ENCODE data around the gene TEAD3.

TEAD3 gene

GRCh38 chr6:35503534-35503933 lies 6.7 kb upstream of the TEAD3 start:
- no peak for DNase-seq (ENCODE audit: low read depth in 1 of 2, low spot score in 1 of 2)
- Histone ChIP-seq H3K27me3 (ENCODE audit: insufficient read depth, poor library complexity, severe bottlenecking) (peaks cover 4% of the 10 kb centered on the region), H3K27ac (replicated peaks) (no peak overlapping the region), H3K4me3 (replicated peaks; ENCODE audit: insufficient read depth, low read length) (no peak overlapping the region)
- TF ChIP-seq REST (IDR thresholded peaks at IDR 0.05; ENCODE audit: insufficient replicate concordance, low read depth) (no peak), POLR2AphosphoS5 (IDR thresholded peaks at IDR 0.05; ENCODE audit: low read depth) (no peak), SPI1 (IDR thresholded peaks at IDR 0.05; ENCODE audit: borderline replicate concordance, low read depth) (no peak), CTCF (IDR thresholded peaks at IDR 0.05; ENCODE audit: insufficient read depth, low read length) (no peak), GABPA (IDR thresholded peaks at IDR 0.05; ENCODE audit: low read depth) (no peak)

GRCh38 chr6:35501784-35502183 lies 4.9 kb upstream of the TEAD3 start:
- DNase-seq (ENCODE audit: low read depth in 1 of 2, low spot score in 1 of 2) = no peak
- TF ChIP-seq SPI1 (IDR thresholded peaks at IDR 0.05; ENCODE audit: borderline replicate concordance, low read depth) (no peak), CTCF (IDR thresholded peaks at IDR 0.05; ENCODE audit: insufficient read depth, low read length) (no peak), GABPA (IDR thresholded peaks at IDR 0.05; ENCODE audit: low read depth) (no peak), REST (IDR thresholded peaks at IDR 0.05; ENCODE audit: insufficient replicate concordance, low read depth) (no peak), POLR2AphosphoS5 (IDR thresholded peaks at IDR 0.05; ENCODE audit: low read depth) (no peak)
- H3K27me3 ChIP-seq (ENCODE audit: insufficient read depth, poor library complexity, severe bottlenecking) = peaks cover 4% of the 10 kb centered on the region
- H3K27ac ChIP-seq (replicated peaks) = no peak overlapping the region
- no peak overlapping the region for H3K4me3 ChIP-seq (replicated peaks; ENCODE audit: insufficient read depth, low read length)

GRCh38 chr6:35500782-35501181 lies 3.9 kb upstream of the TEAD3 start:
- no peak for DNase-seq (ENCODE audit: low read depth in 1 of 2, low spot score in 1 of 2)
- H3K4me3 ChIP-seq (replicated peaks; ENCODE audit: insufficient read depth, low read length) = no peak overlapping the region
- TF ChIP-seq SPI1 (IDR thresholded peaks at IDR 0.05; ENCODE audit: borderline replicate concordance, low read depth) (no peak), CTCF (IDR thresholded peaks at IDR 0.05; ENCODE audit: insufficient read depth, low read length) (no peak), GABPA (IDR thresholded peaks at IDR 0.05; ENCODE audit: low read depth) (no peak), POLR2AphosphoS5 (IDR thresholded peaks at IDR 0.05; ENCODE audit: low read depth) (no peak), REST (IDR thresholded peaks at IDR 0.05; ENCODE audit: insufficient replicate concordance, low read depth) (no peak)
- H3K27me3 ChIP-seq (ENCODE audit: insufficient read depth, poor library complexity, severe bottlenecking) = peaks cover 4% of the 10 kb centered on the region
- H3K27ac ChIP-seq (replicated peaks) = no peak overlapping the region

All from HL-60 (cell line).